ENCODE data around the gene MVD.

The MVD gene

DNA sequence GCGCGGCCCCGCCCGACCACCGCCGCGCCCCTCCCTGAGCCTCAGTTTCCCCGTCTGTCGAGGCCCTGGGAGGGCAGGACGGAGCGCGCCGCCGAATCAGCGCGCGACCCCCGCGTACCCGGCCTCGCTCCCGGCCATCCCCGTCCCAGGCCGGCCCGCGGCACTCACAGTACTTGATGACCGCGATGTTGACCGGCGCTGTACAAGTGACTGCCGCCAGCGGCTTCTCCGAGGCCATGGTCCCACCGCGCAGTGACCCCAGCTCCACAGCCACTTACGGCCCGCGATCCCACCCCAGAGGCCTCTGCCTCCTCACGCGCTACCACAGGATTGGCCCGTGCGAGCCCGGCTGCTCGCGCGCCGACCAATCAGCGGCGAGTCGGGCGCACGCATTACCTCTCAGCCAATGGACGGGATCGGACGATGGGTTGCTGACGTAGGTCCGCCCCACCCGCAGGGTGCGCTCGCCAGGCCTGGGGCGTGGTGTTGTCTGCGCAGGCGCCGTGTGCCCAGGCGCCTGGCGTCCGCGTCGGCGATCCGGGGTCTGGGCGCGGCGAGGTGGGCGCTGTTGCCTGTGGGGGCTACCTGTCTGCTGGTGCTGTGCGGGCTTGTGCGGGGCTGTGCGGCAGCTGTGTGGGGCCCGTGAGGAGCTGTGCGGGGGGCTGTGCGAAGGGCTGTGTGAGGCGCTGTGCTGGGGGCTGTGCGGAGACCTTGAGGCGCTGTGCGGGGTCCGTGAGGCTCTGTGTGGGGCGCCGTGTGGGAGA lies at the start of gene MVD:
MVD (minus strand) TSS at position 249 of the 764 bp plus-strand sequence; CDS start at position 238, 11 bp downstream.
- DNase-seq, result peak; percentile 91 to 99

DNA sequence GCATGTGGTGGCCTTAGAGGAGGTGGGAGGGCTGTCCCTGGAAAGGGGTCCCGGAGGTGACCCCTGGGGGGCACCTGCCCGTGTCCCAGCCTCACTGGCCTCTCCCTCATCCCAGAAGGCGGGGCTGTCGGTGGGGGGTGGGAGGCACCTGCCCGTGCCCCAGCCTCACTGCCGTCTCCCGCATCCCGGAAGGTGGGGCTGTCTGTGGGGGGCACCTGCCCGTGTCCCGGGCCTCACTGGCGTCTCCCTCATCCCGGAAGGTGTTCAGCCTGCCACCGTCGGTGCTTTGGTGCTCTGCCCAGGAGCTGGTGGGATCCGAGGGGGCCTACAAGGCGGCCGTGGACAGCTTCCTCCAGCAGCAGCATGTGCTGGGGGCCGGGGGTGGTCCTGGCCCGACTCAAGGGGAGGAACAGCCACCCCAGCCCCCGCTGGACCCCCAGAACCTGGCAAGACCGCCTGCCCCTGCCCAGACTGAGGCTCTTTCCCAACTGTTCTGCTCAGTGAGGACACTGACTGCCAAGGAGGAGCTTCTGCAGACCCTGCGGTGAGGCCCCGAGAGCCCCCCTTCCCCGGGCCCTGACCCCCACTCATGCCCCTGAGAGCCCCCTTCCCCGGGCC lies 49.6 kb upstream of the MVD start:
- no peak for DNase-seq

- no peak for DNase-seq
Observed at GRCh38 chr16:88711750-88712340, 49.0 kb upstream of the MVD start.

- DNase-seq, result no peak
Observed at GRCh38 chr16:88710556-88710955, 47.7 kb upstream of the MVD start.

DNA sequence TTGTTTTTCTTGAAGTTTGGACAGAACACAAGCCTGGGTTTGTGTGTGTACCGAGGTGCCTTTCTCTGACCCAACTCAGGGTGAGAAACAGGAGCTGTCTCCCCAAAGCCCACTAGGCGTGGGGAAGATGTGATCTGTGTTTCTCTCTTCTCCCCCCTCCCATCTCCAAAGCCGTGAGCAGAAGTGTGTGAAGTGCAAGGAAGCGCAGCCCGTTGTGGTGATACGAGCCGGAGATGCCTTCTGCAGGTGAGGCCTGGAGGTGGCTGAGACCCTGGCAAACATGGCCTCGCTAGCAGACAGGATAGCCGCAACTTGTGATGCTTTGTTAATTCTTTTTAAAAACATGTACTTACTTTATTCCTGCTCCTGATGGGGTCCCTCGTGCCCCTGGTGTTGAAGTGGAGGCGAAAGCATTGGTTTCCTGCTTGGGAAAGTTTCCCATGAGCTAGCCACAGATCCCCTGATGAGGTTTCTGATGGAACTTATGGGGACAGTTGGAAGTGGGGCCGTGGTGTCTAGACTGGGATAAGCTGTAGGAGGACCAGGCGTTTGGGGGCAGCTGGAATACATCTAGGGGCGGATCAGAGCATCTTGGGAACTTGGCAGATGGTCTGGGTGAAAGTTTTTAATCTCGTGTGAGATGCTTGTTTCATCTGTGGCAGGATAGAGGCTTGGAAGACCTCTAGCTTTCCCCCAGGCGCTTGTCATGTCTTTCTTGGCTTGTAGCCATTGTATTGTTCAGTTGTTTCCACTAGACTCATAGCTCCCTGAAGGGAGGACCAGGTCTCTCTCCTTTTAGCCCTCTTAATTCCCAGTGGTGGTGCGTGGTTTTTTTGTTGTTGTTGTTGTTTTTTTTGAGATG lies 44.3 kb upstream of the MVD start:
- peak; percentile 91 to 93 for DNase-seq

- DNase-seq, result peak; percentile 78 to 82
Observed at GRCh38 chr16:88706229-88706964, 43.5 kb upstream of the MVD start, which contains the start of the genes CTU2 and RNF166. TSS of gene CTU2 (plus strand) at chr16:88706503. CDS start at chr16:88706531, 28 bp downstream. TSS of gene RNF166 (minus strand) at chr16:88706408. CDS start at chr16:88706325, 83 bp downstream.

- DNase-seq, result no peak
Observed at GRCh38 chr16:88705801-88706228, 42.9 kb upstream of the MVD start.

DNA sequence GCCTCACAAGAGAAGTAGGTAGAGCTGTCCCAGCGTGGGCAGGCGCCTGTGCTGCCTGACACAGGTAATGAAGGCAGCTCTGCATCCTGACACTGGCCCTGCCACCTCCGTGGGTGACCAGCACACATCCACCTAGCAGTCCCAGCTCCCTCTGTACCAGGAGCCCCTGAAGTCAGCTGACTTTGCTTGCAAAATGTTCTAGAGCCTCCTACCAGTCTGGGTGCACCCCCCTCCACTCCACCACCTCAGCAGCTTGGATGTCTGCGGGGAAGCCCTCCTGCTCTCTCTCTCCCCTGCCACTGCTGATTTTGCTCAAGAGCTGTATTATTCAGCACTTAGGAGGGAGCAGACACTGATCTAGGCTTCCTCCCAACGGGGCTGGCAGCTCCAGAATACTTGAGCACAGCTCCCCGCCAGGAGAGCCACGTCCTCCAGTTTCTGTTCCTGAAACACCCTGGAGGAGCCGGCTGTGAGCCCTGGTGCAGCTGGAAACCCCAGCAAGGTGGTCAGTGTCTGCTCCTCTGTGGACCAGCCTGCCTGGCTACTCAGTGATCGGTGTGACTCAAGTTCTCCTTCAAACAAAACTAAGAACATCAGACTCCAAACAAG lies 42.3 kb upstream of the MVD start:
- no peak for DNase-seq

- no peak for DNase-seq
Observed at GRCh38 chr16:88703486-88704309, 40.8 kb upstream of the MVD start.

DNA sequence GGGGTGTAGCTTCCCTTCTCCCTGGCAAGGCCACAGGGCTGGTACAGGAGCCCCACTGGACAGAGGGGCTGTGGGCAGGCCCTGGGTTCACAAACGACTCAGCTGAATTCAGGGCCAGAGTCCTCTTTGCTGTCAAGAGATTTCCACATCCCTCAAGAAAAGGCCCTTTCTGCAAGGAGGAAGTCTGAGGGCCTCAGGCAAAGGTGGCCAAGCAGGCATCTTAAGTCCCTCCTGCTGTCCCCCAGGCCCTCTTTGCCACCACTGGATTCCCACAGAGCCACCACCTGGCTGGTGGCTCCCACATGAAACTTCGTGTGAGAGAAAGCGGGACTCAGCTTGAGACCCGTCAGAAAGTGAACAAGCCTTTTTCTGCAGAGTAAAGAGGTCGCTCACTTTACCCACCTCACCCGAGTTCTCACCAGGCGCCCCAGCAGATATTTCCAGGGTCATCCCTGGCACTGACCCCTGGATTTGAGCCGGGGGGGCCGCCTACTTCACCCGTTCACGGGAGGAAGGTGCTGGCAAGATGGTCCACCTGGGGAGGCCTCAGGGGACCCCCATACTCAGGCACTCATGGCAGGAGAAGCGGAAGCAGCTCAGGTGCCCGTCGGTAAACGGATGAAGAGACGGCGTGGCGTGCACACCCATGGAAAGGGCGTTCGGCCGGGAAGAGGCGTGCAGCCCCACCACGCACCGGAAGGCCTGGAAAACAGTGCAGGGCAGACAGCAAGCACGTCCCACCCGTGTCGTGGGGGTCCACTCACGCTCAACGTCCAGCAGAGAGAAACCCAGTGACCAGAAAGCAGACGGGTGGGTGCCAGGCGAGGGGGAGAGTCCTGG lies 39.7 kb upstream of the MVD start:
- DNase-seq, result no peak

DNA sequence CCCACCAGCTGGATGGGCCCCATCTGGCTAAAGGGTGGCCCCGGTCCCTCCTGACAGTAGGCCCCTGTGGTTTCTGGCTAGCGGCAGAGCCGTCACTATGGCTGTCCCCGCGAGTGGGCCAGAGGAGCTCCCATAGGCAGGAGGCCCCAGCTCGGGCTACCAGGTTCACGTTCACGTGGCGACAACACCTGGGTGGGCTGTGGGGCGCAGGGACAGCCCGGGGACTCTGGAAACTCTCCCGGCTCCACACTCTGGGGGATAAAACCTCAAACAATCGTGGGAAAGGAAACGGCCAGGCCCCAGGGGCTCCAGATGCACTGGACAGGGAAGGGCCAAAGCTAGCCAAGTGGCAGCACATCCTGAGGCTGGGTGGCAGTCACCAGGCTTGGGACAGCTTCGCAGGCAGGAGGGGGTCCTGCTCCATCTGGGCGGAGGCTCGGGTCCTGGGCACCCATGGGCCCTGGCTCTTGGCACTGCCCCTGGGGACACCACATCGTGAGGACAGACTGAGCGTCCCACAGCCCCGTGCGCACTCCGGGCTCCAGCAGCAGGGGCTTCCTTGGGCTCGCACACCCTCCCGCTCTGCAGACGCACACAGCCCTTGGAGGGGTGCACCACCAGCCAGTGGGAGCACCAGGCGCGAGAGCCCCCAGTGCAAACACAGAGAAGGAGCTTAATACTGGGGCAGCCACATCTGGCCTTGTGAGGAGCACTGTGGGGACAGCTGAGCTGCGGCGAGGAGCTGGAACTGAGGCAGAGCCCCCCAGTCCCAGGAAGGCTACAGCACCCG lies 38.9 kb upstream of the MVD start:
- no peak for DNase-seq

GRCh38 chr16:88700636-88701482 lies 38.0 kb upstream of the MVD start:
- no peak for DNase-seq

GRCh38 chr16:88700322-88700635 lies 37.4 kb upstream of the MVD start:
- no peak for DNase-seq

DNA sequence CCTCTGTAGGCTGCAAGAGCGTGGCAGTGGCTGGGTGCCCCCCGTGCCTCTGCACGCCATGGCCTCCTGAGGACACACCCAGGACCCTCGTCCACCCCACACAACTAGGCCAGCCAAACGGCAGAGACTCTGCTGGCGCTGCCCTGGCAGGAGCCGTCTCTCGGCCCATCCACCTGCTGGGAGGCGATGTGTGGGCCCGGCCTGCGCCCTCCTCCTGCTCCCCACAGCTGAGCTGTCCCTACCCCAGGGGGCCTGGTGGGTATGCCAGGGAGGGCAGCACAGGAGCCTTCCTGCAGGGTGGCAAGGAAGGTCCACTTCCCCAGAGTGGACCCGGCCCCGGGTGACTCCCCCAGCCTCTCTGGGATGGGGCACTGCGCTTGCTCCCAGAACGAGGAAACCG lies 36.3 kb upstream of the MVD start:
- no peak for DNase-seq

- DNase-seq, result no peak
Observed at GRCh38 chr16:88698646-88699045, 35.8 kb upstream of the MVD start.

- DNase-seq, result no peak
Observed at GRCh38 chr16:88697831-88698615, 35.1 kb upstream of the MVD start.

DNA sequence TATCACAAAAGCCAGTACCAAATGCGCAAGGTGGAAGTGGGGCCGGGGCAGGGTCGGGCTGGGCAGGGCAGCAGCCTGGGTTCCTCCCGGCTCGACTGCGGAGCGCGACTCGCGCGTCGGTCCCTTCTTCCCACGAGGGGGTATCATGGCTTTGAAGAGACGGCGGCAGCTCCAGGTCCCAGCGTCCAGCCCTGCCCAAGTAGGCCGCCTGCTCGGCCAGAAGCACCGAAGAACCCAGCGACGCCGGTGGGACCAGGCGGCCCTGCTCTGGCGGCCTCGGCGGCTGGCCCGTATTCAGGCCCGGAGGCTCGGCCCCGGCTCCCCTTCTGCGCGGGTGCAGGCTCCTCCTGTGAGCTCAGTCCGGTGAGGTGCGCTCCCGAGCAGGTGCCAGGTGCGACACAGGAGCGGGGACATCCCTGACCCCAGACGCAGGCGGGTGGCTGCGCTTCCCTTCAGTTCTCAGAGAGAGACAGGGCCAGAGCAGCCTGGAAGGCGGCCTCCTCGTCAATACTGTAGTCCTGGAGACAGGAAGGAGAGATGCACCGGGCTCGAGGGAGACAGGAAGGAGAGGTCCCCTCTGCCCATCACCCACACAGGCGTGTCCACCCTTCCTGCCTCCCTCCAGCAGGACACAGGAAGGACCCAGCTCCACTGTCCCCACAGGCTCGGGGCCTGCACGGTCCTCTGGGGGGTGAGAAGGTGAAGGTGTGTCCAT lies 34.4 kb upstream of the MVD start:
- no peak for DNase-seq

Measured in NCI-H524 (cell line).